Hepatocyte (in vitro differentiated cells): ENCODE data around the gene ACP7. TPM values are rescaled to one million over a fixed set of nuclear protein-coding genes. Genes with fewer than 3 reads are reported as not detected.

Source experiments
- DNase-seq: peaks from one replicate; pipeline ENCODE4 v3.0.0-alpha.2; 2016; ENCODE audit warnings: low spot score
- H2AFZ ChIP-seq: fragments of 200-600 bp; sonication (generic); 2 replicates; pipeline ENCODE4 v1.6.0; 2016; ENCODE audit warnings: antibody characterized with exemption, mild to moderate bottlenecking
- H3K27ac ChIP-seq: fragments of 200-600 bp; sonication (generic); 2 replicates; pipeline ENCODE4 v1.5.1; 2016; ENCODE audit warnings: mild to moderate bottlenecking
- H3K27me3 ChIP-seq: fragments of 200-600 bp; sonication (generic); 2 replicates; pipeline ENCODE4 v1.6.1; 2016
- H3K36me3 ChIP-seq: fragments of 200-600 bp; sonication (generic); replicated peaks from 2 replicates; pipeline ENCODE4 v1.5.1; 2016; ENCODE audit warnings: low read depth; ENCODE audit not compliant: insufficient read depth
- H3K4me1 ChIP-seq: fragments of 200-600 bp; sonication (generic); 2 replicates; pipeline ENCODE4 v1.5.1; 2016; ENCODE audit warnings: mild to moderate bottlenecking, moderate library complexity; ENCODE audit not compliant: insufficient read depth
- H3K4me2 ChIP-seq: fragments of 200-600 bp; sonication (generic); 2 replicates; pipeline ENCODE4 v1.6.0; 2016
- H3K4me3 ChIP-seq: fragments of 200-600 bp; sonication (generic); 2 replicates; pipeline ENCODE4 v1.5.1; 2016; ENCODE audit warnings: mild to moderate bottlenecking
- H3K79me2 ChIP-seq: fragments of 200-600 bp; sonication (generic); 2 replicates; pipeline ENCODE4 v1.6.0; 2017; ENCODE audit warnings: mild to moderate bottlenecking
- H3K9me2 ChIP-seq: fragments of 200-600 bp; sonication (generic); replicated peaks from 2 replicates; pipeline ENCODE4 v1.6.0; 2017; ENCODE audit warnings: mild to moderate bottlenecking; ENCODE audit not compliant: insufficient read depth
- H3K9me3 ChIP-seq: fragments of 200-600 bp; sonication (generic); 2 replicates; pipeline ENCODE4 v1.5.1; 2016; ENCODE audit warnings: low read depth, mild to moderate bottlenecking
- H4K20me1 ChIP-seq: fragments of 200-600 bp; sonication (generic); 2 replicates; pipeline ENCODE4 v1.6.0; 2016; ENCODE audit warnings: mild to moderate bottlenecking; ENCODE audit not compliant: insufficient read depth, poor library complexity, severe bottlenecking
- CTCF ChIP-seq: fragments of 200-600 bp; sonication (generic); IDR thresholded peaks from 2 replicates; pipeline ENCODE4 v1.5.1; 2016; ENCODE audit warnings: antibody characterized with exemption, mild to moderate bottlenecking; ENCODE audit not compliant: poor library complexity
- EZH2 ChIP-seq: fragments of 200-600 bp; sonication (generic); IDR thresholded peaks from 2 replicates; pipeline ENCODE4 v1.6.1; 2016; ENCODE audit warnings: antibody characterized with exemption, mild to moderate bottlenecking, borderline replicate concordance
- EZH2phosphoT487 ChIP-seq: fragments of 200-600 bp; sonication (generic); IDR thresholded peaks from one replicate; pipeline ENCODE4 v1.6.1; 2018; ENCODE audit warnings: antibody characterized with exemption, mild to moderate bottlenecking, low read depth, moderate library complexity; ENCODE audit not compliant: unreplicated experiment, severe bottlenecking
- WGBS: methylation state at CpG from one replicate; pipeline ENCODE4 v1.1.6; 2016; ENCODE audit warnings: low lambda C conversion rate; ENCODE audit errors: missing lambda C conversion rate; 5-methylcytosine and 5-hydroxymethylcytosine counted together
- polyA plus RNA-seq: library from polyadenylated mRNA; unstranded; fragments of >200 nt; fragmentation: Nextera tagmentation; extraction: Ambion mirVana; gene quantifications from 2 replicates; pipeline ENCODE4 v1.2.1, GENCODE V29; 2016
- total RNA-seq: library from RNA; depleted of rRNA; stranded (reverse); fragments of >200 nt; gene quantifications from 2 replicates; pipeline ENCODE4 v1.2.3, GENCODE V29; 2014

ACP7 gene
- total and polyA plus RNA-seq, 2 experiments from 2014 or later = 0.13 to 0.23 TPM

- H3K27ac ChIP-seq = no peak overlapping the region
- WGBS = 83% methylated on average over 7 of the region's 7 CpGs
- no peak overlapping the region for H2AFZ ChIP-seq
- H4K20me1 ChIP-seq = peaks cover 18% of the 10 kb centered on the region
- no peak for TF ChIP-seq CTCF
- no peak for TF ChIP-seq EZH2
- no peak for TF ChIP-seq EZH2phosphoT487
- no peak overlapping the region for H3K4me2 ChIP-seq
- peaks cover 25% of the 10 kb centered on the region for H3K4me1 ChIP-seq
- H3K9me2 ChIP-seq = no peaks in the 10 kb centered on the region
- H3K27me3 ChIP-seq = no peaks in the 10 kb centered on the region
- H3K4me3 ChIP-seq = no peak overlapping the region
- no peak for DNase-seq
- peaks cover 35% of the 10 kb centered on the region for H3K79me2 ChIP-seq
- no peaks in the 10 kb centered on the region for H3K9me3 ChIP-seq
- H3K36me3 ChIP-seq = no peaks in the 10 kb centered on the region
Measured at GRCh38 chr19:39124136-39124764, 40.1 kb downstream of the ACP7 start.

- no peak for DNase-seq
- TF ChIP-seq EZH2 (no peak), EZH2phosphoT487 (no peak), CTCF (no peak)
- H3K4me2 ChIP-seq = peak overlapping the region; percentile 70
- H3K27me3 ChIP-seq = no peaks in the 10 kb centered on the region
- peaks cover 26% of the 10 kb centered on the region for H3K4me1 ChIP-seq
- peaks cover 45% of the 10 kb centered on the region for H3K79me2 ChIP-seq
- H3K9me2 ChIP-seq = no peaks in the 10 kb centered on the region
- H3K9me3 ChIP-seq = no peaks in the 10 kb centered on the region
- 50% methylated on average over 7 of the region's 7 CpGs for WGBS
- no peaks in the 10 kb centered on the region for H3K36me3 ChIP-seq
- H3K4me3 ChIP-seq = peak overlapping the region; percentile 25
- peak overlapping the region; percentile 59 for H2AFZ ChIP-seq
- no peak overlapping the region for H3K27ac ChIP-seq
- peaks cover 27% of the 10 kb centered on the region for H4K20me1 ChIP-seq
Measured at GRCh38 chr19:39125199-39125553, 41.0 kb downstream of the ACP7 start.

GRCh38 chr19:39125554-39126311, 41.6 kb downstream of the ACP7 start, which contains the start of gene PAK4:
TSS of gene PAK4 (plus strand) at chr19:39125786. CDS start at chr19:39169554, 43,768 bp downstream.
- no peaks in the 10 kb centered on the region for H3K9me3 ChIP-seq
- peak within 1 kb of the TSS; percentile 74 for H3K4me3 ChIP-seq
- H3K27ac ChIP-seq = peak within 1 kb of the TSS; percentile 85
- H3K27me3 ChIP-seq = no peaks in the 10 kb centered on the region
- peaks cover 50% of the 10 kb centered on the region for H3K79me2 ChIP-seq
- no peaks in the 10 kb centered on the region for H3K9me2 ChIP-seq
- peaks cover 32% of the 10 kb centered on the region for H4K20me1 ChIP-seq
- H2AFZ ChIP-seq = peak within 1 kb of the TSS; percentile 70
- DNase-seq = peak; percentile 99
- TF ChIP-seq CTCF (no peak), EZH2 (no peak), EZH2phosphoT487 (no peak)
- WGBS = 3% methylated on average over 55 of the region's 64 CpGs
- H3K4me2 ChIP-seq = peak within 1 kb of the TSS; percentile 87
- peaks cover 30% of the 10 kb centered on the region for H3K4me1 ChIP-seq
- no peaks in the 10 kb centered on the region for H3K36me3 ChIP-seq
